GM19467 (cell line): ENCODE results near the gene SYNJ1.
"Not testable (repeated sequence)": the region's sequence is repeated elsewhere in the genome, so short reads cannot be mapped to it uniquely, and the experiment has no call there.

Experiments used
- ATAC-seq: cut with Tn5 transposase; IDR thresholded peaks from one replicate; pipeline ENCODE4 v1.9.1; 2021; ENCODE audit warnings: mild to moderate bottlenecking, moderate library complexity; ENCODE audit not compliant: unreplicated experiment

SYNJ1 gene

GRCh38 chr21:32613436-32614043 is 114.3 kb downstream of the SYNJ1 start:
- ATAC-seq, result no peak

DNA sequence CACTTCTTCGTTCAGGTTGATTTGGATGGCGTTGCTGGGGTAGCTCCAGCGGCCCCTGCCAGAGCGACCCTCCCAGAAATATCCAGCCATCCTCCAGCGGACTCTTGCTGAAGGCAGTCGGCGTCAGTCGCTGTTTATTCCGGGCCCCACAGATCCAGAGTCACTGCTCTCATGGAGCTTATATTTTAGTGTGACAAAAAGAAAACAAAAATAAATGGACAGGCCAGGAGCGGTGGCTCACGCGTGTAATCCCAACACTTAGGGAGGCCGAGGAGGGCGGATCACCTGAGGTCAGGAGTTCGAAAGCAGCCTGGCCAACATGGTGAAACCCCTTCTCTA is 114.8 kb downstream of the SYNJ1 start:
- no peak for ATAC-seq

- peak; percentile 96 for ATAC-seq
Measured at GRCh38 chr21:32612075-32612998, 115.5 kb downstream of the SYNJ1 start, which contains the start of gene CFAP298. Gene CFAP298, minus strand, starts transcription at chr21:32612377. Its CDS starts 134 bp downstream, at chr21:32612243.

GRCh38 chr21:32611471-32611997 is 116.3 kb downstream of the SYNJ1 start:
- ATAC-seq, result peak; percentile 3

DNA sequence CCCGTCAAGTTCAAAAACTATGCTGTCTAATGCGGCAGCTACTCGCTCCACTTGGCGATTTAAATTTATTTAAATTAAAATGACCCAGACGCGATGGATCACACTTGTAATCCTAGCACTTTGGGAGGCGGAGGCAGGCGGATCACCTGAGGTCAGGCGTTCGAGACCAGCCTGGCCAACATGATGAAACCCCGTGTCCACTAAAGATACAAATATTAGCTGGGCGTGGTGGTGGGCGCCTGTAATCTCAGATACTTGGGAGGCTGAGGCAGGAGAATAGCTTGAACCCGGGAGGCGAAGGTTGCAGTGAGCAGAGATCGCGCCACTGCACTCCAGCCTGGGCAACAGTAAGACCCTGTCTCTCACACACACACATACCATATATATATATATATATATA is 116.9 kb downstream of the SYNJ1 start:
- not testable (repeated sequence) for ATAC-seq

DNA sequence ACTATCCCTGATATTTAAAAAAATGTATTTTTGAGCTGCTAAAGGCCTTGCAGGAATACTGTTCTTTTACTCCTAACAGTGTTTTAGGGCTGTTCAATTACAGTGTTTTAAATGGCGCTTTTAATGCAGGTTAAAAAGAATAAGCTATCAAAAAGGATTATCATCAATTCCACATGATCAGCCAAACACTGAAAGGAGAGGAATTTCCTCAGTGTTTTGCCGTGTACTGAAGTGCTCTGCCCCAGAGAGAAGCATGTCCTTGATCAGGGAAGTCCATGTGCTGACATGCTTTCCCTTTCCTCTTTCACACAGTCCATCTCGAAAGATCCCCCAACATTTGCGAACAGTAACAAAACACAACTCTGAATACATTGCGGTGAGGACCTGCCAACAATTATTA is 119.0 kb downstream of the SYNJ1 start:
- no peak for ATAC-seq

DNA sequence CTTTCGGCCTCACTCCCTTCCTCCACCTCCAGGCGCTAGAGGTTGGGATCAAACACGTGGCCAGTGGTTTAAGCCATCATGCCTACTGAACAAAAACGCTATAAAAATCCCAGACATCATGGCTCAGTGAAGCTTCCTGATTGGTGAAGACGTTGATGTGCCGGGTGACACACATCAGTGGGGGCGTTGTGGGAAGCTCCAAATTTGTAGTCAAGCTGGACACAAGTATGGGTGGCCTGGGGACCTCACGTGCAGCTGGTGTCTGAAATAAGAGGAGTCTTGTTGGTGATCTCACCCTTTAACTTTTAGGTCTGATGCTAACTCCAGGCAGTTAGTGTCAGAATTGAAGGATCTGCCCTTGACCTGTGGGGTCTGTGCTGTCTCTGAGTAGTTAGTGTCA is 122.3 kb downstream of the SYNJ1 start:
- ATAC-seq, result no peak

DNA sequence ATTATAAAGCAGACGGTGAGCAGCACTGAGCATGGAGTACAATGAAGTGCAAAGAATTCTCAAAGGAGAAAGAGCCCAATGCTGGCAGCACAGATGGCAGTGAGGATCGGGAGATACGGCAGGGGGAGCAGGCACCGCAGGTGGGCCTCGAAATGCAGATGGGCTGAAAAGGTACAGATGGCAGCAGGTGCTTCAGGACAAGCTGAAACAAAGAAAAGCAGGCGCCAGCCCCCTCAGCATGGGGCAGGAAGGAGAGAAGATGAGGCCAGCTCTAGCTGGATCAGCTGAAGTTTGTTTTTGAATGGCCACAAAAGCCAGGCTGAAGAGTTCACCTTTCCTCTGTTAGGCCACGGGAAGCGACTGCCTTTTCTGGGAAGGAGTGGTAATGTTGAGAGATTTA is 123.3 kb downstream of the SYNJ1 start:
- ATAC-seq, result no peak

DNA sequence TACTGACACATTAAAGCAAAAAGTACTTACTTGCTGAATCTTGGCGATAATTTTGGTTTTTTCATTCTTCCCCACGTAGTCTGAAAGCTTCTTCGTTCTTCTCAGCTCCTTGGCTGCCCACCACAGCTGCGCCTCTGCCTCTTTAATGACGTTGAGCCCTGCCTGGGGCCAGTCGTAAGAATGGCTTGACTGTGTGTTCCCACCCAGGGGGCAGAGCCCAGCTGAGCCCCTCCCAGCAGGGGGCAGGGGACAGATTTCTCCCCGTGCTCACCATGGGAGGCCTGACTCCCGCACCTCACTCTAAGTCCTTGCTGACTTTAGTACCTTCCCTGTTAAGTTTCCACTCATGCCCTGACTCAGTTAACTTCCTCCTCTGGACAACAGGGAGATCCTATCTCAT is 124.7 kb downstream of the SYNJ1 start:
- ATAC-seq, result no peak

- no peak for ATAC-seq
Measured at GRCh38 chr21:32602099-32602498, 125.7 kb downstream of the SYNJ1 start.

- ATAC-seq, result no peak
Measured at GRCh38 chr21:32599526-32599925, 128.3 kb downstream of the SYNJ1 start.

- no peak for ATAC-seq
Measured at GRCh38 chr21:32599091-32599490, 128.7 kb downstream of the SYNJ1 start.

GRCh38 chr21:32597205-32597604 is 130.6 kb downstream of the SYNJ1 start:
- ATAC-seq, result no peak

- no peak for ATAC-seq
Measured at GRCh38 chr21:32595431-32595830, 132.4 kb downstream of the SYNJ1 start.

DNA sequence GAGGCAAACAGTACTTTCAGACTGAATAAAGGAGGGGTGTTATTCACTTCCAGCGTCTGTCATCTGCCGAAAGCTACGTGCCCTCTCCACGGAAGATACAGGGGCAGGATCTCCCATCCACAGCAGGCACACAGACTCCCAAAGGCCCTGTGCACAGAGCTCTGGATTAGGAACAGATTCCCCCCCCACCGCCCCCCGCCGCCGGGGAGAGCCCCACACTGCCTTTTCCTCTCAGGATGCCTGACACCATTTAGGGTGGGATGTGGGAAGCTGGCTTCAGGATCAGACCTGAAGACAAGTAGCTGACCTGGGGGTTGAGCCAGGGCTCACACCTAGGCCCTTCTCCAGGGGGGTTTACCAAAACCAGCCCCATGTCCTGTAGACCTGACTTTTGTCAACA is 134.1 kb downstream of the SYNJ1 start:
- no peak for ATAC-seq

DNA sequence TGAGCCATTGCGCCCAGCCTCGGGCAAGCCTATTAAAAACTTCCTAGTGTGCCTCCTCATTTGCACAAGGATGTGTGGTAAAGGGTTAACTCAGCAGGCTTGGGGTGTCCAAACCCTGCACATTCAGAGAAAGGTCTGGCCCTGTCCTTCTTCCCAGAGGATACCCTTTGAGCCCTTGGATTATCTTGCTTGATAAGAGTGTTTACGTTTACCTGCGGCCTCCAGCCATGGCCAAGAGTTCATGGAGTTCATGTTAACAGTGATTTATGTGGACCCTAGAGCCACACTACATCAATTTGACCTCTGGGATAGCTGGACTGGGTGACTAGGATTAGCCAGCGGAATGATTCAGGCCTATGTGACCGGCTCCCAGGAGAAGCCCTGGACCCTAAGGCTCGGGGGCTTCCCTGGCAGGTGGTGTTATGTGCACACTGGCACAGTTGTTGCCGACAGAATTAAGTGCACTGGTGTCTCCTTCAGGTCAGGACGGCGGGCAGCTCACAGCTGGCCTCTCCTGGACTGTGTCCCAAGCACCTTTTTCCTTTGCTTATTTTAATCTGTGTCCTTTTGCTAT is 134.8 kb downstream of the SYNJ1 start:
- ATAC-seq, result no peak

GRCh38 chr21:32590130-32590529 is 137.7 kb downstream of the SYNJ1 start:
- no peak for ATAC-seq

- ATAC-seq, result no peak
Measured at GRCh38 chr21:32587651-32588050, 140.2 kb downstream of the SYNJ1 start.

DNA sequence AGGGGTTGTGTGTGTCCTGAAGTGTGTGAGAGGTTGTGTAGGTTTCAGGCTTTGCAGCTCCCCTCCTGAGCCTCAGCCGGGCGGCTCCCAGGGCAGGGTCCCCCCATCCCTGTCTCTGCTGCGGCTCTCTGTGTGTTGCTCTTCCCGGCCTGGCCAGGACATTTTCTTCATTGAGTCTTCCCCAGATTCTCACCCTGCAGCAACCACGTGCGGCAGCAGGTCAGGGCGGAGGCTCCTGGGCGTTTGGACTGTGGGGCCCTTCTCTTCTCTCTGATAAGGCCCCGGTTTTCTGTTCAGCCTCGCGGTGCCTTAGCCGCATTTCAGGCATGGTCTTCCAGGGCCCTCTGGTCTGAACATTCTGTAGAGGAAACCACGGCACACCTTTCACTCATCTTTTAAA is 140.7 kb downstream of the SYNJ1 start:
- ATAC-seq, result no peak

DNA sequence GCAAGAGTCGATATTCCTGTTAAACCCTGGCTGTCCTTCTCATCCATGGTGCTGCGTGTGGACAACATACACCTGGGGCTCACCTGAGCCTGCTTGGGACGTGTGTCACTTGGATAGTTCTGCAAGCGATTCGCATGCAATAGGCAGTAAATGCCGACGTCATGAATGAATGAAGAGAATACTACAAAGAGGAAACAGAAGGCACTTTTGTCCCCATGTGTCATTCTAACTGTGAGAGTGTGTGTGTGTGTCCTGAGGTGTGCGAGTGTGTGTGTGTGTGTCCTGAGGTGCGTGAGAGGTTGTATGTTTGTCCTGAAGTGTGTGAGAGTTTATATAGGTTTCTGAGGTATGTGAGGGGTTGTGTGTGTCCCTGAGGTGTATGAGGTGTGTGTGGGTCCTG is 141.8 kb downstream of the SYNJ1 start:
- no peak for ATAC-seq

- ATAC-seq, result no peak
Measured at GRCh38 chr21:32585042-32585710, 142.6 kb downstream of the SYNJ1 start, which contains the start of gene TCP10L. Gene TCP10L, minus strand, starts transcription at chr21:32585523. Its CDS starts 1,219 bp downstream, at chr21:32584304.
